T follicular helper cell (primary cell): ENCODE measurements around the gene CST6.

Experiments
- DNase-seq: peaks from one replicate; pipeline ENCODE4 v3.0.0-alpha.2; 2020; ENCODE audit warnings: low read depth
- total RNA-seq, 2 experiments: gene quantifications; one replicate each; lab custom pipeline; 2026; lab: John Stamatoyannopoulos, UW

Gene CST6
- total RNA-seq, result 0 to 0.17 reads per million in 2 experiments

GRCh38 chr11:66011785-66012303 is at the start of gene CST6:
Gene CST6, plus strand, starts transcription at chr11:66012008. Its CDS starts 37 bp downstream, at chr11:66012045.
- no peak for DNase-seq

- no peak for DNase-seq
These were observed 49.7 kb upstream of the CST6 start for GRCh38 chr11:65962141-65962564.

- DNase-seq, result no peak
These were observed 46.9 kb upstream of the CST6 start for GRCh38 chr11:65964906-65965305.

GRCh38 chr11:65965986-65966762 is 45.6 kb upstream of the CST6 start:
- no peak for DNase-seq

- no peak for DNase-seq
These were observed 44.4 kb upstream of the CST6 start for GRCh38 chr11:65967329-65967934.

- no peak for DNase-seq
These were observed 43.0 kb upstream of the CST6 start for GRCh38 chr11:65968600-65969482.

- DNase-seq, result no peak
These were observed 39.7 kb upstream of the CST6 start for GRCh38 chr11:65972116-65972515.

GRCh38 chr11:65973439-65974110 is 38.2 kb upstream of the CST6 start:
- no peak for DNase-seq

GRCh38 chr11:65975771-65976170 is 36.0 kb upstream of the CST6 start:
- no peak for DNase-seq

- no peak for DNase-seq
These were observed 35.3 kb upstream of the CST6 start for GRCh38 chr11:65976216-65977176.

- no peak for DNase-seq
These were observed 34.0 kb upstream of the CST6 start for GRCh38 chr11:65977621-65978390.

GRCh38 chr11:65978391-65979238 is 33.2 kb upstream of the CST6 start:
- no peak for DNase-seq

- DNase-seq, result no peak
These were observed 32.5 kb upstream of the CST6 start for GRCh38 chr11:65979261-65979759.

GRCh38 chr11:65981101-65981740 is 30.6 kb upstream of the CST6 start:
- no peak for DNase-seq

GRCh38 chr11:65981972-65982823 is 29.6 kb upstream of the CST6 start:
- no peak for DNase-seq

- DNase-seq, result no peak
These were observed 28.8 kb upstream of the CST6 start for GRCh38 chr11:65982824-65983588.
